ENCODE results near the gene RMDN2. TPM values are rescaled to one million over a fixed set of nuclear protein-coding genes. Genes with fewer than 3 reads are reported as not detected.
A peak's percentile ranks its signal among the peaks of the same experiment; 100 is the strongest.
"Not testable (repeated sequence)": the region's sequence is repeated elsewhere in the genome, so short reads cannot be mapped to it uniquely, and the experiment has no call there.

RMDN2 gene
- total RNA-seq, 1 experiment from 2014 or later: 11.4 TPM

- no peak for DNase-seq (ENCODE audit: low read depth)
These were observed 67.5 kb downstream of the RMDN2 start for GRCh38 chr2:37992601-37993000.

- DNase-seq (ENCODE audit: low read depth): no peak
These were observed 68.1 kb downstream of the RMDN2 start for GRCh38 chr2:37993143-37993542.

GRCh38 chr2:37997629-37998028, 72.5 kb downstream of the RMDN2 start:
- no peak for DNase-seq (ENCODE audit: low read depth)

DNA sequence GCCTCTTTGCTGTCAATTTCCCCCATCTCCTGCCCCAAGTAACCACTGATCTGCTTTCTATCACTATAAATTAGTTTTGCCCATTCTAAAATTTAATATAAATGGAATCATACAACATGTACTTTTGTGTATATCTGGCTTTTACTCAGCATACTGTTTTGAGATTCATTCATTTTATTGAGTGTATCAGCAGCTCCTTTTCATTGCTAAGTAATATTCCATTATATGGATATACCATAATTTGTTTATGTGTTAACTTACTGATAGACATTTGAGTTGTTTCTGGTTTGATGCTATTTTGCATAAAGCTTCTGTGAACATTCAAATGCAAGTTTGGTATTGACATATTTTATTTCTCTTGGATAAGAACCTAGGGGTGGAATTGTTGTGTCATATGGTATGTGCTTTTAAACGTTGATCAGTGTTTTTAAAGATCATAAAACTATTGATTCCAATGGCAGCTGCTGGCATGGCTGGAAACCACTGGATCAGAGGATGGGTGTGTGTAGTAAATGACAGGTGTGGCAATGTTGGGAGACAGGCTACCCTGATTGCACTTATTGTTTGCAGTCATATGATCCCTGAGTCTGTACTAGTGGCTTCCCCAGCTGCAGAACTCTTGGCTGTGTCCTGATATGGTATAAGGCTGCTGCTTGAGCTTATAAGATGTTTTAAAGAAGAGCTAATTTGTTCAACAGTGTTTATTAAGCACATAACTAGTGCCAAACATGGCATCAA, 75.6 kb downstream of the RMDN2 start:
- no peak for DNase-seq (ENCODE audit: low read depth)

DNA sequence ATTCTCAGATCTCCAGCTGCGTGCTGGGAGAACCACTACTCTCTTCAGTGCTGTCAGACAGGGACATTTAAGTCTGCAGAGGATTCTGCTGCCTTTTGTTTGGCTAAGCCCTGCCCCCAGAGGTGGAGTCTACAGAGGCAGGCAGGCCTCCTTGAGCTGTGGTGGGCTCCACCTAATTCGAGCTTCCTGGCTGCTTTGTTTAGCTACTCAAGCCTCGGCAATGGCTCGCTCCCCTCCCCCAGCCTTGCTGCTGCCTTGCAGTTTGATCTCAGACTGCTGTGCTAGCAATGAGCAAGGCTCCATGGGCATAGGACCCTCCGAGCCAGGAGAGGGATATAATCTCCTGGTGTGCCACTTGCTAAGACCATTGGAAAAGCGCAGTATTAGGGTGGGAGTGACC, 85.1 kb downstream of the RMDN2 start:
- DNase-seq (ENCODE audit: low read depth): not testable (repeated sequence)

DNA sequence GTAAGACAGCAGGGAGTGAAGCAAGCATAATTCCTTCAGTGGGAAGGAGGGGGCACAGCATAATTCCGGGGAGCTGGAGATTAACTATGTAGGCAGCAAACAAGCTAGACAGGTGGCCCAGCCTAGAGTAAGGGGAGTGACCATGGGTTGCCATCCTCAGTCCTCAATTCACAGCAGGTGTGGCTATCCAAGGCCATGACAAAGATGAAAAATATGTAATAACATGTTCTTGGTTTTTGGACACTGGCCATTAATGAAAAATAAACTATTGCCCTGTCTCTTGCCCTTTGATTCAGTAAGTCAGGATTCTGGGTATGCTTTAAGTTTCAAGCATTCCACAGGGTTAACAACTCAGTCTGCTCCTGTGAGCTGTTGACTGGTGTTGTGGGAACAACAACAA, 85.9 kb downstream of the RMDN2 start:
- DNase-seq (ENCODE audit: low read depth): no peak

- DNase-seq (ENCODE audit: low read depth): peak; percentile 23
These were observed 88.2 kb downstream of the RMDN2 start for GRCh38 chr2:38013158-38013752.

GRCh38 chr2:38016219-38016618, 91.1 kb downstream of the RMDN2 start:
- peak; percentile 58 for DNase-seq (ENCODE audit: low read depth)

DNA sequence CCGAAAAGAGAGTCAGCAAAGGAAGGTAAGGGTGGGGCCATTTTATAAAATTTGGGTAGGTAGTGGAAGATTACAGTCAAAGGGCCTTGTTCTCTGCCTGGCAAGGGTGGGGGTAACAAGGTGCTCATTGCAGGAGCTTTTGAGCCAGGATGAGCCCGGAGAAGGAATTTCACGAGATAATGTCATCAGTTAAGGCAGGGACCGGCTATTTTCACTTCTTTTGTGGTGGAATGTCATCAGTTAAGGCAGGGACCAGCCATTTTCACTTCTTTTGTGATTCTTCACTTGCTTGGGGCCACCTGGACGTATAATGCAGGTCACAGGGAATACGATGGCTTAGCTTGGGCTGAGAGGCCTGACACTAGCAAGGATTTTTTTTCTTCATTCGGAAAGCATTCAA, 92.7 kb downstream of the RMDN2 start:
- DNase-seq (ENCODE audit: low read depth): no peak

GRCh38 chr2:38020359-38021069, 95.4 kb downstream of the RMDN2 start:
- not testable (repeated sequence) for DNase-seq (ENCODE audit: low read depth)

DNA sequence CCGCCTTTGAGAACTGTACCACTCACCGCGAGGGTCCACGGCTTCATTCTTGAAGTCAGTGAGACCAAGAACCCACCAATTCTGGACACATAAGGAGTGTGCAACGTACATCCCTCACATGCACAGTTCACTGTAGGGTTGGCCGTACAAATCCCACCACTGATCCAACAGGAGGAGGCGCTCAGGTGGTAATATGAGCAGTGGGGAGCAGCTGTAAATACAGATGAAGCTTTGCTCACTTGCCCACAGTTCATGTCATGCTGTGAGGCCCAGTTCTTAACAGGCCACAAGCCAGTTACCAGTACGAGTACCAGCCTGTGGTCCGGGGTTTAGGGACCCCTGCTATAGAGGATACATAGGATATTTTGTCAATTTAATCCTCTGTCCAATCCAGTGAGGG, 96.5 kb downstream of the RMDN2 start:
- no peak for DNase-seq (ENCODE audit: low read depth)

DNA sequence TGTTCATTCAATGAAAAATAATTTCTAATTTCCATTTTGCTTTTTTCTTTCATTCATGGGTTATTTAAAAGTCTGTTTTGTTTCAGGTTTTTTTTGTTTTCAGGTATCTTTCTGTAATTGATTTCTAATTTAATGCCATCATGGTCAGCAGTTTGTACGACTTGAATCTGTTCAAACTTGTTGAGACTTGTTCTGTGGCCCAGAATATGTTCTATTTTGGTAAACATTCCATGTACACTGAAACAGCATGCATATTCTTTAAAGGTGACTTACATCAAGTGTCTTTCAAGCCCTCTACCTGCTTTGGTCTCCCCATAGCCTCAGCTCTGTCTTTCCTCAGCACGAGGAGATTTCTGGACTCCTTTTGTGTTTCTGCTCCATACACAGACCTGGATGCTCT, 101.8 kb downstream of the RMDN2 start:
- DNase-seq (ENCODE audit: low read depth): no peak

- DNase-seq (ENCODE audit: low read depth): no peak
These were observed 103.7 kb downstream of the RMDN2 start for GRCh38 chr2:38028829-38029228.

DNA sequence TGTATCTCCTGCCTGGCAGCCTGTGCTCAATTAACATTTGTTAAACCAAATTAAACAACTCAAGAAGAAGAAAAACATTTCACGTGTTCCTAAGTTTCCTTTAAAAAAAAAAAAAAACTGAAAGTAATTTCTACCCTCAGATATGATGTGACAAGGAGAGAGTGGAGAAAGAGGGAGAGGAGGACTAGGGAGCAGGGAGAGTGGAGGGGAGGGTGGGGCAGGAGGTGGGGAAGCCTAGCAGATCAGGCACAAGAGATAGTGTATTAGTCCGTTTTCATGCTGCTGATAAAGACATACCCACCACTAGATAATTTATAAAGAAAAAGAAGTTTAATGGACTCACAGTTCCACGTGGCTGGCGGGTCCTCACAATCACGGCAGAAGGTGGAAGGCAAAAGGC, 104.4 kb downstream of the RMDN2 start:
- no peak for DNase-seq (ENCODE audit: low read depth)

DNA sequence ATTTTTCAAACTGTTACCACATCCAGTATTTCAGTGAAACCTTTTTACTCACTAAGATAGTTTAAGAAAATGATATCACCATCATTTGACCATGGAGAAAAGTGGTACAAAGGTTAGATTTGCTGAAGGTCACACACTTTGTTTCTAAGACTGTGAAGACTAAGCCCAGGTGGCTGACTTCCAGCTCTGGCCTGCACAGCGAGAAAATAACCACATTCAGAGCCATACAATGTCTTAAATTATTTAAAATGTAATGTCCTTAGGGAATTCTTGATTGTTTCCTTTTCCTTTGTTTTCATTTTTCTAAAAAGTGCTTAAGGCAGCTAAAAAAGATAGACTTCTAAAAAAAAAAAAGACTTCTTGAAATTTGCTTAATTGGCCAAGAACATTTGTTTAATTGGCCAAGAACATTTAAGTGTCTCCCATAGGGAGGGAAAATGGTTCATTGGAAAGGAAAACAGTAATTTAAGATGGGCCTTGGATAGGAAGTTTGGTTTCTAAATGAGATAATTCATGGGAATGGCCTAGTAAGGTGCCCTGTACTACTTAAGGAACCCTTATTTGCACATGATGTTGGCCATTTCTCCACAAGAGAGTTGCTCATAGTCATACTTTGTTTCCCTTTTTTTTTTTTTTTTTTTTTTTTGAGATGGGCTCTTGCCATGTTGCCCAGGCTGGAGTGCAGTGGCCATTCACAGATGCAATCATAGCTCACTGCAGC, 105.7 kb downstream of the RMDN2 start:
- no peak for DNase-seq (ENCODE audit: low read depth)

GRCh38 chr2:38032946-38033345, 107.9 kb downstream of the RMDN2 start:
- DNase-seq (ENCODE audit: low read depth): no peak

DNA sequence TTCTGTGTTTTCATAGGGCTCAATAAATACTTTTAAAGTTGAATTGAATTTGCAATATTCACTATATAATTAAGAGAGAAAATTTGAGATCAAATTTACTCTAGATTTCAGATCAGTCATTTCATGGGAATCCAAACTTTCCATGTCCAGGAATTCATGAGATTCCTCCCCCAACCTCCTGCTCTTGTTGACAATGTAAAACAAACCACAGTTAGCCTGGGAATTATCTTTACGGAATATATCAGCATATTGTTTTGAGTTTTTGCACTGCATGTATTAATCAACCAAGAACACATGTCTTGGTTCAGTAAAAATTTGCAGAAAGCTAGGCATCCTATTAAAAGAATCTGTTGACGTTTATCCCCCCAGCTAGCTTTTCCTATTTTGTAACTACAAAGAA, 108.6 kb downstream of the RMDN2 start:
- no peak for DNase-seq (ENCODE audit: low read depth)

DNA sequence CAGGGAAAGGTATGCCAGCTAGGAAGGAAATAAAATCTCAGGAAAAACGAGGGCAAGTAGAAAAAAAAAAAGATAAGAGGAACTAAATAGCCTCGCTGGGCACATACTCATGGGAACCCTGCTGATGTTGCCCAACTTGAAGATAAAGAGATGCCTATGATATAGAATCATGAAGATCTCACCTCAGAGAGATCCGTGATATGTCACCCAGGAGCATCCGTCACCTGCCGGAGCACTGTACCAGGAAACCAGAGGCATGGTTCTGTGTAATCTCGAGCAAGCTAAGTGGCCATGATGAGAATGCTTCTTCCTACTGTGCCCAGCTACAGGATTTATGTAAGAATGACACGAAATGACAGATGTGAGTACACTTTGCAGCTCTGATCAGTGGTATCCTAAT, 110.9 kb downstream of the RMDN2 start:
- no peak for DNase-seq (ENCODE audit: low read depth)

- DNase-seq (ENCODE audit: low read depth): peak; percentile 63
These were observed 112.2 kb downstream of the RMDN2 start for GRCh38 chr2:38037325-38037724.

- peak; percentile 87 for DNase-seq (ENCODE audit: low read depth)
These were observed 112.9 kb downstream of the RMDN2 start for GRCh38 chr2:38037757-38038621.

- no peak for DNase-seq (ENCODE audit: low read depth)
These were observed 113.6 kb downstream of the RMDN2 start for GRCh38 chr2:38038682-38039081.
